Measurements from ENCODE around the gene OSBPL5.
"Not testable (repeated sequence)": the region's sequence is repeated elsewhere in the genome, so short reads cannot be mapped to it uniquely, and the experiment has no call there.

Gene OSBPL5

DNA sequence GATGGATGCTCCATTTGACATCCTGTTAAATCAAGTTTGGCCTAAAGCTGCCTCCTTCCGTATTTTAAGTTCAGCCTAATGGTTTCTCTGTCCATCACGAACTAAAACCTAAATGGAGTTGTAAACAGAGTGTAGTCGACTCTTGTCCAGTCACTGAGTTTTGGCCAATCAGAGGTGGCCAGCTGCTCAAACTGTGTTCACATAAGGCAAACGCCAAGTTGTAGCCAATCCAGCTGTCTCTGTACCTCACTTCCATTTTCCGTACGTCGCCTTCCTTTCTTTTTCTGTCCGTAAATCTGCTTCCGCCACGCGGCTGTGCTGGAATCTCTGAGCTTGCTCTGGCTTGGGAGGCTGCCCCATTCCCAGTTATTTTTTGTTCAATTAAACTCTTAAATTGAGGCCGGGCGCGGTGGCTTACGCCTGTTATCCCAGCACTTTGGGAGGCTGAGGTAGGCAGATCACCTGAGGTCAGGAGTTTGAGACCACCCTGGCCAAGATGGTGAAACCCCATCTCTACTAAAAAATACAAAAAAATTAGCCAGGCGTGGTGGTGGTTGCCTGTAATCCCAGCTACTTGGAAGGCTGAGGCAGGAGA lies 87.2 kb downstream of the OSBPL5 start:
- H3K4me3 ChIP-seq (ENCODE audit: low read length), result no peak overlapping the region
- no peak for DNase-seq (ENCODE audit: low read depth, low spot score)

- DNase-seq (ENCODE audit: low read depth, low spot score), result no peak
Observed at GRCh38 chr11:3077189-3077836, 87.8 kb downstream of the OSBPL5 start.

GRCh38 chr11:3074912-3075589 lies 90.1 kb downstream of the OSBPL5 start:
- H3K4me3 ChIP-seq (ENCODE audit: low read length), result no peak overlapping the region
- DNase-seq (ENCODE audit: low read depth, low spot score), result no peak

More at GRCh38 chr11:3077189-3077836, 87.8 kb downstream of the OSBPL5 start:
- H3K4me3 ChIP-seq (ENCODE audit: low read length), result no peak overlapping the region

DNA sequence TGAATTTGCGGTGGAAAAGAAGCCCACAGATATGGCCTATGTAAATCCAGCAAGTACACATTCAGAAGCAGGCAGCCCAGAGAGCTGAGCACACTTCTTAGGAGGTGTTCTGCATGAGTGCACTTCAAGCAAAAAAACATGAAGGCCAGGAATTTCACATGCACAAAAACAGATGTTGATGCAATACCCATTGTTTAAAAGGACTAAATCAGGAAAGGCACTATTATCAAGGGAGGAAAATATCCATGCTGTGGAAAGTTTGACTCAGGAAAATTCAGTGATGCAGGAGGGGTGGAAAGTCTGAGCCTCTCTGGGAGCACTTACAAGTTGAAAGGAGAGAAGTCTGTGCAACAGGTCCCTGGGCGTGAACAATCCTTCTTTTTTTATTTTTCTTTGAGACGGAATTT lies 92.1 kb downstream of the OSBPL5 start:
- no peak for DNase-seq (ENCODE audit: low read depth, low spot score)
- H3K4me3 ChIP-seq (ENCODE audit: low read length), result no peak overlapping the region

- DNase-seq (ENCODE audit: low read depth, low spot score), result no peak
- no peak overlapping the region for H3K4me3 ChIP-seq (ENCODE audit: low read length)
Observed at GRCh38 chr11:3069425-3069824, 95.7 kb downstream of the OSBPL5 start.

- not testable (repeated sequence) for DNase-seq (ENCODE audit: low read depth, low spot score)
Observed at GRCh38 chr11:3066308-3066707, 98.8 kb downstream of the OSBPL5 start.

GRCh38 chr11:3064709-3065108 lies 100.4 kb downstream of the OSBPL5 start:
- H3K4me3 ChIP-seq (ENCODE audit: low read length); DNase-seq (ENCODE audit: low read depth, low spot score): not testable (repeated sequence)

More at GRCh38 chr11:3066308-3066707, 98.8 kb downstream of the OSBPL5 start:
- not testable (repeated sequence) for H3K4me3 ChIP-seq (ENCODE audit: low read length)

DNA sequence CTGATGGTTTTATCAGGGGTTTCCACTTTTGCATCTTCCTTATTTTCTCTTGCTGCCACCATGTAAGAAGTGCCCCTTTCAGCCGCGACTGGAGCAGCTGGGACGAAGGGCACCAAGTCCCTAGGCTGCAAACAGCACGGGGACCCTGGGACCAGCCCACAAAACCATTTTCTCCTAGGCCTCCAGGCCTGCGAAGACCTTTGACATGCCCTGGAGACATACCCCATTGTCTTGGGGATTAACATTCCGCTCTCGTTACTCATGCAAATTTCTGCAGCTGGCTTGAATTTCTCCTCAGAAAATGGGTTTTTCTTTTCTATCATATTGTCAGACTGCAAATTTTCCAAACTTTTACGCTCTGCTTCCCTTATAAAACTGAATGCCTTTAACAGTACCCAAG lies 101.2 kb downstream of the OSBPL5 start:
- DNase-seq (ENCODE audit: low read depth, low spot score); H3K4me3 ChIP-seq (ENCODE audit: low read length): not testable (repeated sequence)

DNA sequence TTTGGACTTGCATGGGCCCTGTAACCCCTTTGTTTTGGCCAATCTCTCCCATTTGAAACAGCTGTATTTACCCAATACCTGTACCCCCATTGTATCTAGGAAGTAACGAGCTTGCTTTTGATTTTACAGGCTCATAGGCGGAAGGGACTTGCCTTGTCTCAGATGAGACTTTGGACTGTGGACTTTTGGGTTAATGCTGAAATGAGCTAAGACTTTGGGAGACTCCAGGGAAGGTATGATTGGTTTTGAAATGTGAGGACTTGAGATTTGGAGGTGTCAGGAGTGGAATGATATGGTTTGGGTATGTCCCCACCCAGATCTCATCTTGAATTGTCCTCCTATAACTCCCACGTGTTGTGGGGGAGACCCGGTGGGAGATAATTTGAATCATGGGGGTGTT lies 101.7 kb downstream of the OSBPL5 start:
- not testable (repeated sequence) for H3K4me3 ChIP-seq (ENCODE audit: low read length); DNase-seq (ENCODE audit: low read depth, low spot score)

- no peak overlapping the region for H3K4me3 ChIP-seq (ENCODE audit: low read length)
- DNase-seq (ENCODE audit: low read depth, low spot score), result no peak
Observed at GRCh38 chr11:3060436-3061025, 104.6 kb downstream of the OSBPL5 start.

- DNase-seq (ENCODE audit: low read depth, low spot score), result no peak
- no peak overlapping the region for H3K4me3 ChIP-seq (ENCODE audit: low read length)
Observed at GRCh38 chr11:3058753-3059664, 106.1 kb downstream of the OSBPL5 start.

DNA sequence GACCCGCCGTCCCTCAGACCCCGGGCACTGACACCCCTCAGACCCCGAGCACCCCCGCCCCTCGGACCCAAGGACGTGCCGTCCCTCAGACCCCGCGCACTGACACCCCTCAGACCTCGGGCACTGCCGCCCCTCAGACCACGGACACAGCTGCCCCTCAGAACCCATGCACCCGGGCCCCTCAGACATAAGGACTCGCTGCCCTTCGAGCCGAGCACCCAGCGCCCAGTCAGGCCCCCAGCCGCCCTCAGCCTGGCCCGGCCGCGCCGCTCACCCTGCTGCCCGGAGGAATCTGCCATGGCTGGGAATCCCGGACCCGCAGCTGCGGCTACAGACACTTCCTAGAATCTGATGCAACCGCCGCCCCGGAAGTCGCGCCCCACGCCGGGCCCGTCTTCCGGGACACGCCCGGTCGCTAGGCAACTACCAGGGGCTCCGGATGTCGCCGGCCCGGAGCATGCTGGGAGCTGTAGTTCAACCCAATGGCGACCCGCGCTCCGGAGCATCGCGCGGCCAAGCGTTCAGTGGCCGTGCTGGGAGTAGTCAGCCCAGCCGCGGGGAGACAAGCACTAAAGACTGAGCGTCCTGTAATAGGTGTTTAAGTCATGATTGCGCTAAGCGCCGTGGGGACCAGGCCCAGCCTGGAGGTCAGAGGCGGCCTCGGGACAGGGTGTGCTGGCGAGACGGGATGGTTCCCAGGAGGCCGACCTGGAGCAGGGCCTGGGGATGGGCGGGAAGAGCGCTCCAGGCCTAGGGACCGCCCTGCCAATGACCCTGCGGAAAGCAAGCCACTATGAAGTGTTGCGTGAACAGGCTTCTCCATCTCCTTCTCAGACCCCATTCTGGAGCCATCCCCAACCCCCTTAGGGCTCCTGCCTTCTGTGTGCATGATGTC lies 107.8 kb downstream of the OSBPL5 start, which contains the start of gene CARS1:
TSS of gene CARS1 (minus strand) at position 355 of the 895 bp plus-strand sequence. CDS start at position 299, 56 bp downstream.
- DNase-seq (ENCODE audit: low read depth, low spot score), result peak; percentile 79
- H3K4me3 ChIP-seq (ENCODE audit: low read length), result peak within 1 kb of the TSS; percentile 90

DNA sequence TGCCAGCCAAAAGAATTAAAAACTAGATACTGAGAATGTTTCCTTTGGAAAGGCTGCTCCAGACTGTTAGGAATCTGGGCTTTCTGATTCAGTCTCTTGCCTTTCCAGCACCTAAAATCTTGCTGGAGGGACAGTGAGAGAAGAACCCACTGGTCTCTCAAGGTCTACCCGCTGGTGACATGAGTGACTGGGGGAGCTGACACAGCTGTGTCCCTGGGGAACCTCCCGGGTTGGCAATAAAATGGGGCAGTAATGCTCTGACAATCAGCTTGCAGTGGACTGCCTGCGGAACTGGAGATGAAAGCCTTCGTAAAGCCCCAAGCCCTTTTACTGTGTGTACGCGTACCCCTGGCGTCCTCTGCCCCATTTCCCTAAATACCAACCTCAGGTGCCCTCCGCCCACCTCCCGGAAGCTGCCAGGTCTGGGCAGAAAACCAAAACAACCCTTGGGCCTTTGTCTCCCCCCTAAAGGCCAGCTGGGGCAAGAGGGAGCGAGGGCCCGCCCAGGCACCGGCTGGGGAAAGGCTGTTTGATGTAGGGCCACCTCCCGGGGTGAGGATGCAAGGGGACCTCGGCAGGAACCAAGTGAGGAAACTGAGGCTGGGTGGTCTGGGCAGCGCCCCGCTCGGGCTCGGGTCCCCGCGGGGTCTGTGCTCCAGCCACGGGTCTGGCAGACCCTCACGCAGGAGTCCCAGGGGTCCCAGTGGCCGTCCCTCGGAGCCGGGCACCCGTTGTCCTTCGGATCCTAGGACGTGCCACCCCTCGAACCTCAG lies 108.6 kb downstream of the OSBPL5 start:
- peak overlapping the region; percentile 90 for H3K4me3 ChIP-seq (ENCODE audit: low read length)
- DNase-seq (ENCODE audit: low read depth, low spot score), result no peak

GRCh38 chr11:3055891-3056290 lies 109.2 kb downstream of the OSBPL5 start:
- peak overlapping the region; percentile 90 for H3K4me3 ChIP-seq (ENCODE audit: low read length)

DNA sequence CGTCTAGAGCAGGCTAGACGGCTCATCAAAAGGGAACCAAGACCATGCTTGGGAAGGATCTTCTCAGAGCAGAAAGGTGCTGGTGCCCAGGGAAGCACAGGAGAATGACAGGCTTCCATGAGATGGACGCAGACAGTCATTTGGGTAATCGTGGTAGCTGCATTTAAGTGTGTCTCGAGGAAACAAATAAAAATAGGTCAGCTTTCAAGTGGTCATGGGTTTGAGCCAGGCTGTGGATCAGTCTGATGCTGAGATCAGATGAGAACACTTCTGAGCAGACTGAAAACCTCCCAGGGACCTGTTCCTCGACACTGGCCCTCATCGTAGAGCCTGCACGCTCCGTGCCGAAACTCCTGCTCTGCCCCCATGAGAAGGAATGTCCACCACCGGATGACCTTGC lies 112.5 kb downstream of the OSBPL5 start:
- H3K4me3 ChIP-seq (ENCODE audit: low read length), result no peak overlapping the region
- DNase-seq (ENCODE audit: low read depth, low spot score), result no peak

More at GRCh38 chr11:3055891-3056290, 109.2 kb downstream of the OSBPL5 start:
- no peak for DNase-seq (ENCODE audit: low read depth, low spot score)

DNA sequence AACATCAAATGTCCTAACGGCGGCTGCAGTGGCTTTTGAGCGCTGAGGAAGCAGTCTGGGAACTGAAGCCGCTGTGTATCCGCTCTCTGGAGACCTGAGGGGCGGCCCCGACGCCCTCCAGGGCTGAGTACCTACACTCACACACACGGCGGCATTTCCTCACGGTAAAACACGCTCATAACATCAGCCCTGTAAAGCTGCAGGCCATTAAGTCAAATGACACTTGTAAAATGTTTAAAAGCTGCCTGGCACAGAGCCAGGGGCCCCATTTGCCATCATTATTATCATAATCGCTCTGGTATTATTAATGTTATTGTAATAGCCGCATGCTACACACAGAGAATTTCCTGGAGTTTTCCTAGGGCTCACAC lies 113.0 kb downstream of the OSBPL5 start:
- H3K4me3 ChIP-seq (ENCODE audit: low read length), result no peak overlapping the region
- no peak for DNase-seq (ENCODE audit: low read depth, low spot score)
